ENCODE measurements around the gene SH2D3A. TPM values are rescaled to one million over a fixed set of nuclear protein-coding genes. Genes with fewer than 3 reads are reported as not detected.

SH2D3A gene
- total and polyA plus RNA-seq, 2 of the 8 experiments (the other 6 are each of a cell fraction or from before 2014, with no cell fraction given) = 14.5 to 22.1 TPM

DNA sequence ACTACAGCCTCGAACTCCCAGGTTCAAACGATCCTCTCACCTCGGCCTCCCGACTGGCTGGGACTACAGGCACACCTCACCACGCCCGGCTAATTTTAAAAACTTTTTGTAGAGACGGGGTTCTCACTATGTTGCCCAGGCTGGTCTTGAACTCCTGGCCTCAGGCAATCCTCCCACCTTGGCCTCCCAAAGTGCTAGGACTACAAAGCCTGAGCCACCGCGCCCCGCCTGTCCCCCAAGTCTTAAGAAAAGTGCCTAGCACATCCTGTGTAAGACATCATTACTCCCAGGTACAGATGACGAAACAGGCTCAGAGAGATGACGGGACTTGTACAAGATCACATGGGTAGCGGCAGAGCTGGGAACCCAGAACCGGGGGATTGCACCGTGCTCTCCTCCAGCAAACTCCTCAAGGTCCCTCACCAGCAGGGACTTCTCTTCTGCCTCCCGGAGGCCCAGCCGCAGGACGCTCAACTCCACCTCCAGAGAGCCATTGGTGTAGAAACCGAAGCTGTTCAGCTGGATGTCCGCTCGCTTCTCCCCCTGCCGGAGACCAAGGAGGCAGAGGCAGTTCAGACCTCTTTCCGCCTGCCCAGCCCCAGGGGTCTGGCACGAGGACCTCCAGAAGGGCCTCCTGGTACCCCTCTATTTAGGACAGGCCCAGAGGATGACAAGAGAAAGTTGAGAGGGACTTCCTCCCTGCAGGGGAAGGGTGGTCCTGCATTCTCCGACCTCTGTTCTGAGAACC, 30.9 kb downstream of the SH2D3A start (continued):
- TF ChIP-seq JUN (IDR thresholded peaks at IDR 0.05; ENCODE audit: low read depth, low read length) (no peak), FOSL1 (IDR thresholded peaks at IDR 0.05; ENCODE audit: insufficient read depth, low read depth, low read length) (no peak), SAP30 (IDR thresholded peaks at IDR 0.05; ENCODE audit: insufficient read depth, insufficient replicate concordance, low read length) (no peak), SIN3A (conservative IDR thresholded peaks at IDR 0.05 in 1 of 2, IDR thresholded peaks at IDR 0.05 in 1 of 2; ENCODE audit: low read depth in 1 of 2, low read length in 2 of 2) (peak in 1 of 2 experiments; percentile 70; a peak in 1 of 4 replicates), CTCF (IDR thresholded peaks at IDR 0.05; ENCODE audit: control extremely low read depth in 1 of 3, insufficient read depth in 1 of 3, low read depth in 1 of 3, low read length in 3 of 3) (peak; percentile 42 to 72 (median 59)), TEAD4 (IDR thresholded peaks at IDR 0.05; ENCODE audit: low read depth, low read length) (no peak), SP4 (IDR thresholded peaks at IDR 0.05; ENCODE audit: low read length) (no peak), POLR2AphosphoS5 (IDR thresholded peaks at IDR 0.05; ENCODE audit: low read depth, low read length) (peak; percentile 32; the same call in 1 of the 2 replicates), SP1 (IDR thresholded peaks at IDR 0.05; ENCODE audit: low read depth, low read length) (no peak)
- TF ChIP-seq, protein P1, sequence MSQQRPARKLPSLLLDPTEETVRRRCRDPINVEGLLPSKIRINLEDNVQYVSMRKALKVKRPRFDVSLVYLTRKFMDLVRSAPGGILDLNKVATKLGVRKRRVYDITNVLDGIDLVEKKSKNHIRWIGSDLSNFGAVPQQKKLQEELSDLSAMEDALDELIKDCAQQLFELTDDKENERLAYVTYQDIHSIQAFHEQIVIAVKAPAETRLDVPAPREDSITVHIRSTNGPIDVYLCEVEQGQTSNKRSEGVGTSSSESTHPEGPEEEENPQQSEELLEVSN (IDR thresholded peaks at IDR 0.05) = peak; percentile 55; the same call in 1 of the 2 replicates
- TF ChIP-seq, protein P2, sequence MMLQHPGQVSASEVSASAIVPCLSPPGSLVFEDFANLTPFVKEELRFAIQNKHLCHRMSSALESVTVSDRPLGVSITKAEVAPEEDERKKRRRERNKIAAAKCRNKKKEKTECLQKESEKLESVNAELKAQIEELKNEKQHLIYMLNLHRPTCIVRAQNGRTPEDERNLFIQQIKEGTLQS (IDR thresholded peaks at IDR 0.05; ENCODE audit: insufficient read depth, low read depth, low read length) = no peak

Data from H1 (cell line).